Right lobe of liver (tissue), 4 donors: Measurements from ENCODE around the gene STK32B.

Source experiments
- POLR2A ChIP-seq: fragments of 450-650 bp; IDR thresholded peaks from one replicate; pipeline ENCODE4 v1.6.1; 2017; ENCODE audit warnings: antibody characterized with exemption, mild to moderate bottlenecking
- TF ChIP-seq, protein P1 (sequence below), 4 donors: fragments of 200-600 bp in 3 of 4; fragments of 450-650 bp in 1 of 4; IDR thresholded peaks; one replicate each; pipeline versions ENCODE4 v1.5.1 to v1.8.0; 2016 to 2022; ENCODE audit warnings: antibody characterized with exemption in 4 of 4, mild to moderate bottlenecking in 2 of 4
- donor health status: DM: no; HTN: no; CAD: no.
- donor health status: DM: no; HTN: no; CAD: no.
- donor health status: DM: no; HTN: yes; CAD: no.

DNA sequence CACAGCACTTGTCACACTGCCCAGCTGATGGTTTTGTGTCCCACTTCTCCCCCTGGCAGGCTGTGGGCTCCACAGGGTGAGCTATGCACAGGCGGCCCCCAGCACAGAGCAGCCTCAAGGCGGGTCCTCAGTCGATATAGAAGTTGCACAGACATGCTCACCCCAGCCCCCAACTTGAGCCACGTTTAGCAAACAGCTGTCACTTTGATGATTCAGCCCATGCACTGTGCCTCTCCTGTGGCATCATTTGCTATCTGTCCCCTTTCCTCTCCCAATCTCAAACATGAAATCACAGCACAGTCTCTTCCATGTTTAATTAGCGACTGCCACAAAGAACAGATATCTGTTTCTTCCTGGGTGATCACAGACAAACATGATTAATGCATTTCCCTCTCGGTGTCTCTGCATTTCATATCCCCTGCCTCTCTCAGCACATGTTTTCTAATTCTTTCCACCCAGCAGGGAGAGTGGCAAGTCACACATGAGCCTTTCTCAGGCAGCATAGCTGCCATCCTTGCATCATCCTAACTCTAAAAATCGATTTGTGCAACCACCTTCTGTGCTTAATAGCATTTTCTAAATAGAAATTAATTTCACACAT is 452.2 kb downstream of the STK32B start:
- TF ChIP-seq, protein P1, sequence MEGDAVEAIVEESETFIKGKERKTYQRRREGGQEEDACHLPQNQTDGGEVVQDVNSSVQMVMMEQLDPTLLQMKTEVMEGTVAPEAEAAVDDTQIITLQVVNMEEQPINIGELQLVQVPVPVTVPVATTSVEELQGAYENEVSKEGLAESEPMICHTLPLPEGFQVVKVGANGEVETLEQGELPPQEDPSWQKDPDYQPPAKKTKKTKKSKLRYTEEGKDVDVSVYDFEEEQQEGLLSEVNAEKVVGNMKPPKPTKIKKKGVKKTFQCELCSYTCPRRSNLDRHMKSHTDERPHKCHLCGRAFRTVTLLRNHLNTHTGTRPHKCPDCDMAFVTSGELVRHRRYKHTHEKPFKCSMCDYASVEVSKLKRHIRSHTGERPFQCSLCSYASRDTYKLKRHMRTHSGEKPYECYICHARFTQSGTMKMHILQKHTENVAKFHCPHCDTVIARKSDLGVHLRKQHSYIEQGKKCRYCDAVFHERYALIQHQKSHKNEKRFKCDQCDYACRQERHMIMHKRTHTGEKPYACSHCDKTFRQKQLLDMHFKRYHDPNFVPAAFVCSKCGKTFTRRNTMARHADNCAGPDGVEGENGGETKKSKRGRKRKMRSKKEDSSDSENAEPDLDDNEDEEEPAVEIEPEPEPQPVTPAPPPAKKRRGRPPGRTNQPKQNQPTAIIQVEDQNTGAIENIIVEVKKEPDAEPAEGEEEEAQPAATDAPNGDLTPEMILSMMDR (IDR thresholded peaks at IDR 0.05), result no peak
- no peak for TF ChIP-seq POLR2A
